ENCODE measurements around the gene SPOUT1. TPM values are rescaled to one million over a fixed set of nuclear protein-coding genes. Genes with fewer than 3 reads are reported as not detected.

SPOUT1 gene
- total RNA-seq, 1 experiment from 2014 or later: 70.4 TPM

GRCh38 chr9:128771094-128771721 is 58.4 kb downstream of the SPOUT1 start (continued):
- TF ChIP-seq, protein P1, sequence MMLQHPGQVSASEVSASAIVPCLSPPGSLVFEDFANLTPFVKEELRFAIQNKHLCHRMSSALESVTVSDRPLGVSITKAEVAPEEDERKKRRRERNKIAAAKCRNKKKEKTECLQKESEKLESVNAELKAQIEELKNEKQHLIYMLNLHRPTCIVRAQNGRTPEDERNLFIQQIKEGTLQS (IDR thresholded peaks at IDR 0.05): no peak
- TF ChIP-seq RAD21 (IDR thresholded peaks at IDR 0.05; ENCODE audit: low read depth): no peak
- no peak for TF ChIP-seq FOSL1 (IDR thresholded peaks at IDR 0.05; ENCODE audit: low read depth)
- TF ChIP-seq POLR2AphosphoS5 (IDR thresholded peaks at IDR 0.05; ENCODE audit: low read depth, low read length): no peak
- no peak for TF ChIP-seq EGR1 (IDR thresholded peaks at IDR 0.05; ENCODE audit: low read depth)
- no peak for TF ChIP-seq TCF7L2 (IDR thresholded peaks at IDR 0.05; ENCODE audit: borderline replicate concordance, extremely low read depth, insufficient read depth, insufficient read length)
- no peak for TF ChIP-seq SP1 (IDR thresholded peaks at IDR 0.05; ENCODE audit: low read depth)
- no peak for TF ChIP-seq ELF1 (IDR thresholded peaks at IDR 0.05; ENCODE audit: borderline replicate concordance, low read depth)
- no peak for TF ChIP-seq SIN3A (IDR thresholded peaks at IDR 0.05; ENCODE audit: low read depth)

GRCh38 chr9:128770286-128771030 is 59.1 kb downstream of the SPOUT1 start:
- H3K4me1 ChIP-seq (ENCODE audit: control insufficient read depth in 1 of 2, insufficient read depth in 2 of 2, low read length in 2 of 2): peaks cover 11 to 23% of the 10 kb centered on the region in 2 experiments; a peak in 3 of 4 replicates
- peak overlapping the region; percentile 94 to 96 for H3K4me3 ChIP-seq (replicated peaks in 1 of 2; ENCODE audit: low read depth in 1 of 2, low read length in 2 of 2)
- no peaks in the 10 kb centered on the region for H3K27me3 ChIP-seq (ENCODE audit: insufficient read depth, low read length)
- H3K9ac ChIP-seq (ENCODE audit: low read length): peak overlapping the region; percentile 88
- no peaks in the 10 kb centered on the region for H3K9me3 ChIP-seq (ENCODE audit: control insufficient read depth in 1 of 2, insufficient read depth in 1 of 2, low read depth in 1 of 2, low read length in 2 of 2)
- POLR2A ChIA-PET: no interaction called here
- H4K20me1 ChIP-seq (ENCODE audit: insufficient read depth): no peaks in the 10 kb centered on the region
- H3K27ac ChIP-seq (ENCODE audit: low read depth, low read length): peak overlapping the region; percentile 90; the same call in 1 of the 2 replicates
- ATAC-seq (no peak), DNase-seq (ENCODE audit: low read depth, low spot score) (no peak)
- TSS peak; percentile 64 for BruUV-seq (replicated peaks)
- H3K36me3 ChIP-seq (ENCODE audit: control insufficient read depth in 1 of 2, insufficient read depth in 2 of 2, low read length in 2 of 2): no peaks in the 10 kb centered on the region
- H3K9me2 ChIP-seq (ENCODE audit: insufficient read depth): no peaks in the 10 kb centered on the region
- CTCF ChIA-PET: no interaction called here
- H3K4me2 ChIP-seq (ENCODE audit: low read length): peak overlapping the region; percentile 97
- TF ChIP-seq YY1 (IDR thresholded peaks at IDR 0.05; ENCODE audit: extremely low read depth, insufficient replicate concordance, low read depth, low read length): no peak
- TF ChIP-seq POLR2A (IDR thresholded peaks at IDR 0.05; ENCODE audit: borderline replicate concordance, extremely low read depth, insufficient read depth, insufficient read length): no peak
- no peak for TF ChIP-seq SRF (IDR thresholded peaks at IDR 0.05; ENCODE audit: low read depth)
- TF ChIP-seq SIN3A (IDR thresholded peaks at IDR 0.05; ENCODE audit: low read depth): no peak
- TF ChIP-seq ELF1 (IDR thresholded peaks at IDR 0.05; ENCODE audit: borderline replicate concordance, low read depth): no peak
- no peak for TF ChIP-seq CEBPB (IDR thresholded peaks at IDR 0.05; ENCODE audit: low read depth)
- TF ChIP-seq, protein P2, sequence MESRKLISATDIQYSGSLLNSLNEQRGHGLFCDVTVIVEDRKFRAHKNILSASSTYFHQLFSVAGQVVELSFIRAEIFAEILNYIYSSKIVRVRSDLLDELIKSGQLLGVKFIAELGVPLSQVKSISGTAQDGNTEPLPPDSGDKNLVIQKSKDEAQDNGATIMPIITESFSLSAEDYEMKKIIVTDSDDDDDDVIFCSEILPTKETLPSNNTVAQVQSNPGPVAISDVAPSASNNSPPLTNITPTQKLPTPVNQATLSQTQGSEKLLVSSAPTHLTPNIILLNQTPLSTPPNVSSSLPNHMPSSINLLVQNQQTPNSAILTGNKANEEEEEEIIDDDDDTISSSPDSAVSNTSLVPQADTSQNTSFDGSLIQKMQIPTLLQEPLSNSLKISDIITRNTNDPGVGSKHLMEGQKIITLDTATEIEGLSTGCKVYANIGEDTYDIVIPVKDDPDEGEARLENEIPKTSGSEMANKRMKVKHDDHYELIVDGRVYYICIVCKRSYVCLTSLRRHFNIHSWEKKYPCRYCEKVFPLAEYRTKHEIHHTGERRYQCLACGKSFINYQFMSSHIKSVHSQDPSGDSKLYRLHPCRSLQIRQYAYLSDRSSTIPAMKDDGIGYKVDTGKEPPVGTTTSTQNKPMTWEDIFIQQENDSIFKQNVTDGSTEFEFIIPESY (IDR thresholded peaks at IDR 0.05; ENCODE audit: extremely low read depth, insufficient replicate concordance, low read length): no peak
- no peak for TF ChIP-seq SP1 (IDR thresholded peaks at IDR 0.05; ENCODE audit: low read depth)
- no peak for TF ChIP-seq JUND (IDR thresholded peaks at IDR 0.05)
- no peaks in the 10 kb centered on the region for H3K79me2 ChIP-seq (ENCODE audit: insufficient read depth, low read length)
- RAD21 ChIA-PET (ENCODE audit: low non-redundant PET in 1 of 2, low total read pairs in 2 of 2, uncharacterized antibody in 2 of 2, unreplicated experiment in 2 of 2): no interaction called here
- H2AFZ ChIP-seq (ENCODE audit: low read depth, low read length, poor library complexity, severe bottlenecking): no peak overlapping the region
- intact Hi-C loops (cut with micrococcal nuclease): loop anchor here (1.0 kb wide), 1 partner anchor 17 kb away; the partner anchor contains the start of gene TBC1D13

Data from HCT116 (cell line).